ENCODE results near the gene OLIG1.

GRCh38 chr21:33021667-33022066 is 48.3 kb upstream of the OLIG1 start:
- TF ChIP-seq ZNF230 (CRISPR knock-in tag; IDR thresholded peaks at IDR 0.05), result no peak
- no peak for TF ChIP-seq CTCF (CRISPR knock-in tag; IDR thresholded peaks at IDR 0.05)

Measured in HepG2 (cell line).